Cerebellar cortex (tissue), 1 donor: Measurements from ENCODE around the gene NET1.
"Not testable (repeated sequence)": the region's sequence is repeated elsewhere in the genome, so short reads cannot be mapped to it uniquely, and the experiment has no call there.

Experiments
- DNase-seq: peaks from one replicate; pipeline ENCODE4 v3.0.0-alpha.2; 2015; ENCODE audit warnings: low spot score

The NET1 gene

DNA sequence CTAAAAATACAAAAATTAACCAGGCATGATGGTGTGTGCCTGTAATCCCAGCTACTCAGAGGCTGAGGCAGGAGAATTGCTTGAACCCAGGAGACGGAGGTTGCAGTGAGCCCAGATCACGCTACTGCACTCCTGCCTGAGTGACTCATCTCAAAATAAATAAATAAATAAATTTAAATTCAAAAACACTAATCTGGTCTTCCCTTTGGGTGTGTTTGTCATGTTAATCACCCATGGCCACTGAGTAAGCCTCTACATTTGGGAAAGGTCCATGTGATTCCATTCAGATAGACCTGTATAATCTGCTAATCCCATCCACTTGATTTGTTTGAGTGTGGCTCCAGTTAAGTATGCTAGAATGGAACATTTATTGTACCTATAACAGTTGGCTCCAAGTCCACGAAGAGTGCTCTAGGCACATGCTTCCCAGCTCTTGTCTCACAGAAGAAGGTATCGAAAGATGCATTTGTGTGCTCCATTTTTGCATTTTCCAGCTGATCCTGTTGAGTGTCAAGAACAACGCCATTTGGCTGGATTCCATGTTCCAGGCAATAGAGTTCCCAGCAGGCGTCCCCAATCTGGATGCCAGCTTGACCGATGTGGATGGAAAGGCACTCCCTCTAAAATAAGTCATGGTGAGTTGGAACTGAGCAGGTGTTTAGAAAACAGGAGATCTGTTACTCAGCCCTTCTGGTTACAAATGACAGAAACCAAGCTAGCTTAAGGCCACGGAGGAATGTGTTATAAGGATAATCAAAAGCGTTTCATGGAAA lies 11.7 kb upstream of the NET1 start:
- DNase-seq: peak; percentile 50

DNA sequence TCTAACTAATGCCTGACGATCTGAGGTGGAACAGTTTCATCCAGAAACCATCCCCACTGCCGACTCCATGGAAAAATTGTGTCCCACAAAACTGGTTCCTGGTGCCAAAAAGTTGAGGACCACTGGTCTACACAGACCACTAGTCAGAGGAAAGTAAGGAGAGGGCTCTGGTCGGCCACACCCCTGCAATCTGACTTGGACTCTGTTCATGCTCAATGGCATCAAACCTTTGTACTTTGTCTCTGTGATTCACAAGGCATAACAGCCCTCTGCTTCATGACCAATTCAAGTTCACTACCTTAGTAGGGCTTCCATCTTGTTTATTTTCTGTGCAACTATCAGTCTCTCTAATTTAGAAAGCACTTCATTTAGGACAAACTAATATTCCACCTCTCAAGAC lies 9.6 kb upstream of the NET1 start:
- no peak for DNase-seq

DNA sequence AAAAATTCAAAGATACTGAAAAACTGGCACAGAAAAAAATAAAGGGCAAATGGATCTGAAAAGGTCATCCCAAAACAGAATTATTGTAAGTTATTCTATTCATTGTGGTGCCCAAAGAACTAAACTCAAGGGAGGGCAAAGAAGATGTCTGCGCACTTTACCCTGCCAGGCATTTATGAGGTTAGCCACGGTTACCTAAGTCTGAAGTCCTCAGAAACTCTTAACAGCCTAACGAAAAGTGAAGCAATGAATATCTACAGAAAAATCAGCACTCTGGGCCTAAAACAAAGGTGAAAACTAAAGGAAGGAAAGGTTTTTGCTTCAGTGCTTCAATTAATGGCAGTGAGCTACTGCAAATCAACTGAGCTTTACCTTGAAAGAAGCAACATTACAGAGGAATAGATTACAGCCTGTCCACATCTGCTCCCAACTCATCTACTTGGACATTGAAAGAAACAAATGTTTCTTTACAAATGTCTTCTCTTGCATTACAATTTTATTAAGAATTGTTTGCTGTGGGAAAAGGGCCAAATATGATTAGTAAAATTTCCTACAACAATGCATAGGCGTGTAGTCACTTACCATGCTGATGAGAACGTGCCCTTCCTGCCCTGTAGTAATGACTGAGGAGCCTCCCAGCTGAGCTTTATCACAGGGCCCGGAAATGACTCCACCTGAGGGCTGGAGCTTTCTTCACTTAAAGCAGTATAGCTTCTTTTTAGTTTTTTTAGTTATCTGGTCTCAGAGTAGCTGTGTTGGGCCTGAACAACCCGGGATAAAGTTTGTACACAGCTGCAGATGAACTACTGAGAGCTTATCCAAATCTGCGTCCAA lies 7.9 kb upstream of the NET1 start, which contains the start of gene TUBAL3:
TUBAL3 (minus strand) TSS at position 621 of the 834 bp plus-strand sequence; CDS start at position 585, 36 bp downstream.
- DNase-seq: no peak

- no peak for DNase-seq
Observed at GRCh38 chr10:5406918-5407317, 5.4 kb upstream of the NET1 start.

GRCh38 chr10:5410787-5411186 lies 1.6 kb upstream of the NET1 start:
- DNase-seq: not testable (repeated sequence)

DNA sequence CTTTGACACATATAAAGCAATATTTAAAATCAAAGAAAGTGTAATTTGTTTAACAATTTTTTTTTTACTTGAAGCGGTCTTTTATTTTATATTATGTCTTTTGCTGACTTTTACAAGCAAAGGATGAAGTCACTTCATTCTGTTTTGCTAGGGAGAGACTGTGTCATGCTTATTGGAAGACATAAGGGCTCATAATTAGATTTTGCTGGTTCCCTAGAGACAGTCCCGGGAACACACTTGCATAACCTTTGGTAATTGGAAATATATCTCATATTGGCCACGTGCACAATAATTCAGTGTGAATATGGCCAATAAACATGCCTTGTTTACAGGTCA lies 448 bp upstream of the NET1 start:
- no peak for DNase-seq

DNA sequence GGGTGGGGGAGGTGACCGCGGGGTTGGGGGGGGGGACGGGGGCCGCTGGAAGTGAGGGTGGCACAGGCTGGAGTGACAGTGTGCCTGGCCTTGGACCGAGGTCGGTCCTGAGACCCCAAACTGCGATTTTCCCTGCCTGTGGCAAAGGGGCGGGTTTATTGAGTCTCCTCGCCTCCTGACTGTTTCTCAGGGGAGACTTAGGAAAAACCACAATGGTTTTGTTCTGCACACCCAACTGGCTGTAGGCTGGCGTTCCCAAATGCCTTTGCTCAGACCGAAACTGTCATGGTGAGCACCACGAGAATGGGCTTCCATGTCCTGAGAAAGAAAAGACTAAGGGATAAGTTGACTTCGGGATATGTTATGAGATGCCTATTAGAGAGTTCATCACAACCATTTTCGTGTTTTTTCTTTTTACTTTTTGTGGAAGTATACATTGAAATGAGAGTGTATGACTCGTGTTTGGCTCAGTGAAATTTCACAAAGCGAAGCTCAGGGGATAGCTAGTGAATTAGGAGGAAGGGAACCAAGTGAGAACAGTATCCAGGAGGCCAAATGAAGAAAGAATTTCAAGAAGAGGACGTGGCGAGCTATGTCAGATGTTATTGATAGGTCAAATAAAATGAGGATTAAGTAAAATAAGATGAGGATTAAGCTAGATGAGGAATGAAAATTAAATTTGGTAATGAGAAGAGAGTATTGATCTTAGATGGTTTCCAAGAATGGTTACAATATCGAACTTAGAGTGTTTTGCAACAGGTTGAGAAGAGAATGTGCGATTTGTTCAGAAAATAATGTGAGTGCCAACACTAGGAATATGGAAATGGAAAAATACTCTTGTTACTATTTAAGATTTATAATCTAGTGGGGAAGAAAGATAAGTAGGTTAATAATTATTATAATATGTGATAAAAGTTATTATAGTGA lies 918 bp downstream of the NET1 start:
- DNase-seq: peak; percentile 65

- peak; percentile 89 for DNase-seq
Observed at GRCh38 chr10:5416981-5417380, 4.6 kb downstream of the NET1 start.

GRCh38 chr10:5418584-5418983 lies 6.2 kb downstream of the NET1 start:
- DNase-seq: no peak

- DNase-seq: no peak
Observed at GRCh38 chr10:5419466-5420094, 7.2 kb downstream of the NET1 start.

- no peak for DNase-seq
Observed at GRCh38 chr10:5423771-5424170, 11.4 kb downstream of the NET1 start.

- no peak for DNase-seq
Observed at GRCh38 chr10:5424751-5425150, 12.4 kb downstream of the NET1 start.

DNA sequence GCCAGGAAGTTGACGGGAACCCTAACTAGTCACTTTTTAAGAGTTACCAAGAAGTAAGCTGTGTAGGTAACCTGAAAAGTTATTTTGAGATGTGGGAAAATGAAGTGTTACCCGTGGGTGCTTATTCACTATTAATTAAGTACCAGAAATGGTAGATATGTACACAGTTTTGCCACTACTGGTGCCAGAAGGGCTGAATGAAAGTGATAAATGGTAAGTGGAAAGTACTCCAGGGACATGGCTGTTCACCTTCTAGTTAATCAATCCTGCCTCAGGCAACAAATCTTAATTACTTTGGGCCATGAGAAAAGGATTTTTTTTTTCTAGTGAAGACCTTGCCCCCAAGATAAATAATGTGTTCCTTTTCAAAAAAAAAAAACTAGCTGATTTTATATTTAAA lies 15.8 kb downstream of the NET1 start:
- no peak for DNase-seq

GRCh38 chr10:5433182-5433581 lies 20.8 kb downstream of the NET1 start:
- DNase-seq: no peak

- peak; percentile 68 for DNase-seq
Observed at GRCh38 chr10:5434017-5434753, 21.8 kb downstream of the NET1 start.

DNA sequence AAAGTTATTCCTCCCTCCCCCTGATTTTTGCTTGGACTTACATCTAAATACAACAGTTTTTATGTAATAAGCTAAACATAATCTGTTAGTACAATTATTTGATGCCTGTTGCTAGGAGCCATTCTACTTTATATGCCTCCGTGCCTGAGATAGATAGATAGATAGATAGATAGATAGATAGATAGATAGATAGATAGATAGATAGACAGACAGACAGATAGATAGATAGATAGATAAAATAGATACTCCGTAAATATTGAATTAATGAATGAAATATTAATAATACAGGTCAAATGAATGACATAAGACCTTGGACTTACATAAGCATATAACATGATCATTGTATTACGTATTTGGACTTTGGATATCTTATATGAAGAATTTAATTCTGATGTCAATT lies 23.0 kb downstream of the NET1 start:
- DNase-seq: no peak

- no peak for DNase-seq
Observed at GRCh38 chr10:5440206-5440605, 27.8 kb downstream of the NET1 start.

DNA sequence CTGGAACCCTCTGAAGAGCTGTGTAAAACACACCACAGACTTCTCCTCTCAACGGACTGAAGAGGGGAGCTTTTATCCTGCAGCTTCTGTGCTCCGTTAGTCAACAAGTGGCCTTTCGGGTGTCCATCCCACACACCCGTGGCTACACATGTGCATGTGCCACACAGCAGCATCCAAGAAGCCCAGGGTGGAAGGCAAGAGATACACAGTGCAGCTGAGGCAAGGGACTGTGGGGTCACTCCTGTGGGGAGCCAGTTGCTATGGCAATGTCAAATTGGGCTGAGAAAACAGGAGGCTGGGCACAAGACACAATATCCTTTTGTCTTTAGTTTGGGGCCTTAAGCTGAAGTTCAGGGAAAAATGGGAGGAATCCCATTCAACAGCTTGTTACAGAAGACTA lies 28.7 kb downstream of the NET1 start:
- no peak for DNase-seq

- DNase-seq: peak; percentile 63
Observed at GRCh38 chr10:5442065-5442989, 30.0 kb downstream of the NET1 start.

DNA sequence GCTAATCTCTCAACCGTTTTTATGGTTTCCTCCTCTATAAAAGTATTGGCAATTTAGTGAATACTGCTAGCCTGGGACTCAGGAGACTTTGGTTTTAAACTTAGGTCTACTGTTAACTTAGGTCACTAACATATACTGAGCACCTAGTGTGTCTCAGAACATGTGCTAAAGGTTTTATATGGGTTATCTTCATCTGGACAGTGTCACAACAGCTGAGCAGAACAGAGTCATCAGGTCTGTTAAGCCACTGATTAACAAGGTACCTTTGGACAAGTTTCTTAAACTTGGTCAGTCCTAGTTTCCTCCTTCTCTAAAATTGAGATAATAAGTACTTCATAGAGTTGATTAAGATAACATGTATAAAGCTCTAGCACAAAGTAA lies 30.6 kb downstream of the NET1 start:
- no peak for DNase-seq
